AG08396 (cell line): ENCODE data around the gene MAD1L1.
A peak's percentile ranks its signal among the peaks of the same experiment; 100 is the strongest.

Experiments
- DNase-seq: peaks from one replicate; pipeline ENCODE4 v3.0.0; 2012; ENCODE audit warnings: low spot score, mixed read lengths

The MAD1L1 gene

GRCh38 chr7:2258661-2259365 lies 26.1 kb upstream of the MAD1L1 start:
- DNase-seq = no peak

GRCh38 chr7:2257651-2258050 lies 24.9 kb upstream of the MAD1L1 start:
- DNase-seq = no peak

GRCh38 chr7:2257046-2257551 lies 24.4 kb upstream of the MAD1L1 start:
- no peak for DNase-seq

GRCh38 chr7:2256306-2257045 lies 23.7 kb upstream of the MAD1L1 start:
- DNase-seq = no peak

GRCh38 chr7:2255145-2256139 lies 22.7 kb upstream of the MAD1L1 start:
- DNase-seq = no peak

- DNase-seq = no peak
These were observed 21.8 kb upstream of the MAD1L1 start for GRCh38 chr7:2254429-2255144.

- no peak for DNase-seq
These were observed 20.9 kb upstream of the MAD1L1 start for GRCh38 chr7:2253525-2254244.

GRCh38 chr7:2253021-2253420 lies 20.3 kb upstream of the MAD1L1 start:
- no peak for DNase-seq

- DNase-seq = no peak
These were observed 19.4 kb upstream of the MAD1L1 start for GRCh38 chr7:2251841-2252771.

GRCh38 chr7:2251381-2251780 lies 18.6 kb upstream of the MAD1L1 start:
- no peak for DNase-seq

GRCh38 chr7:2249744-2250323 lies 17.1 kb upstream of the MAD1L1 start:
- no peak for DNase-seq

- peak; percentile 96 for DNase-seq
These were observed 16.4 kb upstream of the MAD1L1 start for GRCh38 chr7:2248984-2249694.

- DNase-seq = peak; percentile 61
These were observed 14.6 kb upstream of the MAD1L1 start for GRCh38 chr7:2247141-2247995.

- no peak for DNase-seq
These were observed 13.3 kb upstream of the MAD1L1 start for GRCh38 chr7:2245883-2246675.

- no peak for DNase-seq
These were observed 11.8 kb upstream of the MAD1L1 start for GRCh38 chr7:2244404-2244995.

- DNase-seq = no peak
These were observed 10.7 kb upstream of the MAD1L1 start for GRCh38 chr7:2243458-2243857.
